ENCODE data around the gene TFDP3.

Gene TFDP3

GRCh38 chrX:133185938-133186337 is 32.2 kb downstream of the TFDP3 start:
- no peak for DNase-seq

- no peak for DNase-seq
Measured at GRCh38 chrX:133185119-133185518, 33.0 kb downstream of the TFDP3 start.

GRCh38 chrX:133183806-133184205 is 34.3 kb downstream of the TFDP3 start:
- DNase-seq: no peak

- DNase-seq: no peak
Measured at GRCh38 chrX:133179500-133179899, 38.7 kb downstream of the TFDP3 start.

GRCh38 chrX:133177202-133177601 is 41.0 kb downstream of the TFDP3 start:
- no peak for DNase-seq

- no peak for DNase-seq
Measured at GRCh38 chrX:133175605-133176004, 42.5 kb downstream of the TFDP3 start.

GRCh38 chrX:133175162-133175561 is 43.0 kb downstream of the TFDP3 start:
- DNase-seq: no peak

- no peak for DNase-seq
Measured at GRCh38 chrX:133171962-133172708, 46.0 kb downstream of the TFDP3 start.

Data from NCI-H2171 (cell line).